Type B pancreatic cell (in vitro differentiated cells): Measurements from ENCODE around the gene UNC119. TPM values are rescaled to one million over a fixed set of nuclear protein-coding genes. Genes with fewer than 3 reads are reported as not detected.

Experiments
- DNase-seq: peaks from one replicate; pipeline ENCODE4 v3.0.0; 2021; ENCODE audit warnings: mixed read lengths; ENCODE audit not compliant: unreplicated experiment; ENCODE audit errors: extremely low spot score
- H3K27ac Mint-ChIP-seq: 2 replicates; pipeline ENCODE4 v1.8.0; 2021; ENCODE audit warnings: mild to moderate bottlenecking, mixed read lengths
- H3K27me3 Mint-ChIP-seq: 2 replicates; pipeline ENCODE4 v1.8.0; 2021; ENCODE audit warnings: mixed read lengths
- H3K36me3 Mint-ChIP-seq: 2 replicates; pipeline ENCODE4 v1.8.0; 2021; ENCODE audit warnings: mixed read lengths
- H3K4me1 Mint-ChIP-seq: one replicate; pipeline ENCODE4 v1.8.0; 2021; ENCODE audit warnings: mixed read lengths; ENCODE audit not compliant: unreplicated experiment
- H3K4me3 Mint-ChIP-seq: 2 replicates; pipeline ENCODE4 v1.8.0; 2021; ENCODE audit warnings: mild to moderate bottlenecking, mixed read lengths
- H3K9me3 Mint-ChIP-seq: 2 replicates; pipeline ENCODE4 v1.8.0; 2021; ENCODE audit warnings: mixed read lengths
- total RNA-seq: library from RNA; stranded (reverse); gene quantifications from 2 replicates; pipeline ENCODE4 v1.2.1, GENCODE V29; 2021; ENCODE audit warnings: low replicate concordance
- TF ChIP-seq, protein P1 (sequence below): fragments of 200-600 bp; sonication (generic); conservative IDR thresholded peaks from 2 replicates; pipeline ENCODE4 v1.5.0; 2021; ENCODE audit warnings: antibody characterized with exemption, mild to moderate bottlenecking

UNC119 gene
- total RNA-seq, 1 donor from 2014 or later = 52.2 TPM

DNA sequence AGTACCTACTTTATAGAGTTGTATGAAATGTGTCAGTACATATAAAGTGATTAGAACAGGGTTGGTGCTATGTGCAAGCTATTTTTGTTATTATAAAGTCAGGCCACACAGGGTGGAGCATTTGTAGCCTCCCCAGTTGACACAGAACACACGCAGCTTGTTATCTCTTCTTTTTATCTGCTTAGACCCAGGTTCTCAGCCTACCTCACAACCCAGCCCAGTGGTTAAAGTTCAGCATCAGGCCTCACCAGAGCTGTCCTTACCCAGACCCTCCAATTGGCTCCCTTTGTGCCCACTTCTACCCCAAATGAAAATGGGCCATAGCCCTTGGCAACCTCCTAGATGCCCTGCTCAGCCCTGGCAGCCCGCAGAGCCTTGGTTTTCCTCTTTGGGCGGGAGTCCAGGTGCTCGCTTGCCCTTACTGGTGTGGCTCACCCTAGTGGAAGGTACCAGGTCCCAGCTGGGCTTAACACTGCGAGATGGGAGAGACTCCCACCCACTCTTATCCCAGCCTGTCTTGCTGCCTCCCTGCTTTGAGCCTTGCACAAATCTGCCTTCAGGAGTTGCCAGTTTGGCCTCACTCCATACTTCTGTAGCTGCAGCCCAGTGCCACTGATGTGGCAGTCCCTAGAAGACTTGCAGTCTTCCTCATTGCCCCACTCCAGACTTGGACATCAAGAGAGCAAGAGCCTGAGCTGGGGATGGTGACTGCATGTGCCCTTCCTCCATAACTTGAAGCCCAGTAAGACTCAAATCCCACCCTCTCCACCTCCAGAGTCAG, 20.0 kb upstream of the UNC119 start:
- Mint-ChIP-seq H3K36me3 (peaks cover 13% of the 10 kb centered on the region), H3K4me1 (peaks cover 31% of the 10 kb centered on the region), H3K9me3 (no peaks in the 10 kb centered on the region), H3K4me3 (peak overlapping the region; percentile 96), H3K27me3 (no peaks in the 10 kb centered on the region), H3K27ac (peak overlapping the region; percentile 91)
- TF ChIP-seq, protein P1, sequence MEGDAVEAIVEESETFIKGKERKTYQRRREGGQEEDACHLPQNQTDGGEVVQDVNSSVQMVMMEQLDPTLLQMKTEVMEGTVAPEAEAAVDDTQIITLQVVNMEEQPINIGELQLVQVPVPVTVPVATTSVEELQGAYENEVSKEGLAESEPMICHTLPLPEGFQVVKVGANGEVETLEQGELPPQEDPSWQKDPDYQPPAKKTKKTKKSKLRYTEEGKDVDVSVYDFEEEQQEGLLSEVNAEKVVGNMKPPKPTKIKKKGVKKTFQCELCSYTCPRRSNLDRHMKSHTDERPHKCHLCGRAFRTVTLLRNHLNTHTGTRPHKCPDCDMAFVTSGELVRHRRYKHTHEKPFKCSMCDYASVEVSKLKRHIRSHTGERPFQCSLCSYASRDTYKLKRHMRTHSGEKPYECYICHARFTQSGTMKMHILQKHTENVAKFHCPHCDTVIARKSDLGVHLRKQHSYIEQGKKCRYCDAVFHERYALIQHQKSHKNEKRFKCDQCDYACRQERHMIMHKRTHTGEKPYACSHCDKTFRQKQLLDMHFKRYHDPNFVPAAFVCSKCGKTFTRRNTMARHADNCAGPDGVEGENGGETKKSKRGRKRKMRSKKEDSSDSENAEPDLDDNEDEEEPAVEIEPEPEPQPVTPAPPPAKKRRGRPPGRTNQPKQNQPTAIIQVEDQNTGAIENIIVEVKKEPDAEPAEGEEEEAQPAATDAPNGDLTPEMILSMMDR = no peak
- DNase-seq = no peak

DNA sequence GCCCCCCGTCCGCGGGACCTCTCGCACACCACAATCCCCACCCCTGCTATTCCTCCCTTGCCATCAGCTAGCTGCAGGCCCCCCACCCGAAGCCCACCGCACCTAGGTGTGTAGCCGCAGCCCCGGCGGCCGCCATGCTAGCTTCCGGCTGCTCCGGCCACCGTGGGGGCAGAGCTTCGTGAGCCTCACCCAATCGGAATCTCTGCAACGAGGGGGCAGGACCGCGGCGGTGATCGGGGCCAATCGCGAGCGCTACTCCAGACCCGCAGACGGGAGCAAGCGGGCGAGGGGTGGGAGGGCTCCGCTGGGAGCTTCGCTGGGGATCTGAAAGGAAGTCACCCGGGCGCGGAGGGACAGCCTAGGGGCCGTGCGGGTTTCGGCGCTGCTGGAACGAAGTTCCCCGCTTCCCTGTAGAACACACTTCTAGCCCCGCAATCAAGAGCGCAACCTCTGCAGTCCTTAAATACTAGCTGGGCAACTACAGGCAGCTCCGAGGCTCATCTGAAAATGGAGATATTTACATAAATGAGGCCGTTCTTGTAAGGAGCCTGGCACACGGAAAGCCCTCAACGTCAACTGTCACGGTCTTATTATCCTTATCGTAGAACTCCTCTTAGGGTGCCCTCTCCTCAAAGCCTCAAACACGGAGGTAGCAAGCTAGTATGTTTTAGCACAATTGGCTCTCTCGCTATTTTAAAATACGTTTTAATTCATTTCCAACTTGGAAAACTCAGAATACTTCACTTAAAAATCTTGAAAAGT, 19.1 kb upstream of the UNC119 start, which contains the start of gene PIGS:
TSS of gene PIGS (minus strand) at position 164 of the 762 bp plus-strand sequence. CDS start at position 136, 28 bp downstream.
- H3K27ac Mint-ChIP-seq = peak within 1 kb of the TSS; percentile 91
- DNase-seq = peak; percentile 95
- TF ChIP-seq, protein P1 = no peak
- peak within 1 kb of the TSS; percentile 96 for H3K4me3 Mint-ChIP-seq
- H3K9me3 Mint-ChIP-seq = no peaks in the 10 kb centered on the region
- H3K36me3 Mint-ChIP-seq = peaks cover 17% of the 10 kb centered on the region
- peaks cover 32% of the 10 kb centered on the region for H3K4me1 Mint-ChIP-seq
- no peaks in the 10 kb centered on the region for H3K27me3 Mint-ChIP-seq

DNA sequence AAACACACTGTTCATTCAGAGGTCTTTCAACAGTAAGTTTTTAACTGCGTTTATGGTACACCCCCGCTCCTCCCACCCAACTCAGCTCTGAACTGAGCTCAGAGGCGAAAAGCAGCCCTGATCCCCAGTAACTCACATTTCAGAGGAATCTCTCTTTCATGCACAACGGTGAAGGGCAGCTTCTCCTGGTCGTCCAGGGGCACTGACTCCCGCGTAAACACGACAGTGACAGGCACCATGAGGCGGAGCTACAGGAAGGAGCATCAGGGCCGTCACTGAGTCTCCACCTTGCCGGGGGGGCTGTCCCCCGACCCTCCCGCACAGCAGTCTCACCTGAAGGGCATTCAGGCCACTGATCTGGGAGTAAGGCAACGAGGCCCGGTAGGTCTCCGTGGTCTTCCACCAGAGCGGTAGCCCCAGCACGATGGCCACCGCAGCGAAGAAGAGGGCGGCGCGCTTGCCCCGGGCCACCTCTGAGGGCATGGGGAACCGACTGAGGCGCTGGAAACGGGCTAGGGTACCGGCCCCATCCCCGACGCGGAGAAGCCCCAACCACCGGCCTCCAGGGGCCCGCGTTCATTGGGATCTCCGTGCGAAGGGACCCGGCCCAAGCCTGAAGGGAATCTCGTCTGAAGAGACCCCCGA, 18.4 kb upstream of the UNC119 start:
- H3K27ac Mint-ChIP-seq = peak overlapping the region; percentile 91
- TF ChIP-seq, protein P1 = no peak
- H3K4me3 Mint-ChIP-seq = peak overlapping the region; percentile 96
- H3K9me3 Mint-ChIP-seq = no peaks in the 10 kb centered on the region
- no peak for DNase-seq
- H3K27me3 Mint-ChIP-seq = no peaks in the 10 kb centered on the region
- H3K36me3 Mint-ChIP-seq = peaks cover 17% of the 10 kb centered on the region
- H3K4me1 Mint-ChIP-seq = peaks cover 26% of the 10 kb centered on the region

DNA sequence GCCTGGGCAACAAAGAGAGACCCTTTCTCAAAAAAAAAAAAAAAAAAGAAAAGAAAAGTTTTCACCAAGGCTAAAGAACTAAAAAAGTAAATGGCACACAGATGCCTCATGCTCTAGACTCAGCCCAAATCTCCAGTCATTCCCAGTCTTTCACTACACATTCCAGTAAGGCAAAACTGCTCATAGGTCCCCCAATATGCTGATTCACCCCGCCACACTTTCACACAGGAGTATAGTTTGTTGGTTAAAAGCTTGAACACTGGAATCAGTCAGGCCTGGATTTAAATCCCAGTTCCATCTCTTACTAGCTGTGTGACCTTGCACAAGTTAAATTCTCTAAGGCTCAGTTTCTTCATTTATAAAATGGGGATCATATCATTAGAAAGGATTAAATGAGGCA, 17.0 kb upstream of the UNC119 start:
- peak overlapping the region; percentile 96 for H3K4me3 Mint-ChIP-seq
- no peaks in the 10 kb centered on the region for H3K9me3 Mint-ChIP-seq
- H3K36me3 Mint-ChIP-seq = peaks cover 19% of the 10 kb centered on the region
- DNase-seq = no peak
- no peak overlapping the region for H3K27ac Mint-ChIP-seq
- H3K4me1 Mint-ChIP-seq = peaks cover 26% of the 10 kb centered on the region
- TF ChIP-seq, protein P1 = no peak
- H3K27me3 Mint-ChIP-seq = no peaks in the 10 kb centered on the region

DNA sequence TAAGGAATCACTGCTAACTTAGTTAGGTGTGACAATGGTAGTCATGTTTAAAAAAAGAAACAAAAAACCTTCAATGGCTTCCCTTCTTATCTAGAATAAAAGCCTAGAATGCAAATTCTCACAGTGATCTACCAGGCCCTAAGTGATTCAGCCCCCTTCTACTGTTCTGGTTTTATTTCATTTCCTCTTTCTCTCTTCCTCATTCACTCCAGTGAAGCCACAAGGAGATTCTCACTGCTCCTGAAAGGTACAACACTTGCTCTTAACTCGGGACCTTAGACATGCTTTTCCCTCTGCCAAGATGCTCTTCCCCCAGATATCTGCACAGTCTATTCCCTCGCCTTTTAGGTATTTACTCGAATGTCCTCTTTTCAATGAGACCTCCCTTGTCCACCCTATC, 15.2 kb upstream of the UNC119 start:
- Mint-ChIP-seq H3K36me3 (peaks cover 19% of the 10 kb centered on the region), H3K9me3 (no peaks in the 10 kb centered on the region), H3K27me3 (no peaks in the 10 kb centered on the region), H3K27ac (peak overlapping the region; percentile 12), H3K4me1 (peaks cover 26% of the 10 kb centered on the region), H3K4me3 (peak overlapping the region; percentile 29)
- TF ChIP-seq, protein P1 = no peak
- no peak for DNase-seq
